HL-60 (cell line): ENCODE results near the gene TRIM22.
"Not testable (repeated sequence)": the region's sequence is repeated elsewhere in the genome, so short reads cannot be mapped to it uniquely, and the experiment has no call there.

Source experiments
- DNase-seq, 2 experiments: peaks; one replicate each; pipeline ENCODE4 v3.0.0-alpha.2; 2010 to 2020; ENCODE audit warnings: low read depth in 1 of 2, low spot score in 1 of 2
- H3K27ac ChIP-seq: fragments of 250-450 bp; sonication (Bioruptor Pico); replicated peaks from 2 replicates; pipeline ENCODE4 v1.5.1; 2020; ENCODE audit warnings: mild to moderate bottlenecking, moderate library complexity
- H3K27me3 ChIP-seq: fragments of 250-450 bp; sonication (Bioruptor Pico); 2 replicates; pipeline ENCODE4 v1.5.1; 2021; ENCODE audit warnings: mild to moderate bottlenecking, moderate library complexity; ENCODE audit not compliant: insufficient read depth, poor library complexity, severe bottlenecking
- H3K4me3 ChIP-seq: replicated peaks from 2 replicates; pipeline ENCODE4 v1.5.1; 2011; ENCODE audit warnings: mild to moderate bottlenecking, control low read depth, low read length; ENCODE audit not compliant: insufficient read depth
- CTCF ChIP-seq: IDR thresholded peaks from one replicate; pipeline ENCODE4 v1.5.1; 2011; ENCODE audit warnings: low read length, control low read depth, inconsistent platforms; ENCODE audit not compliant: insufficient read depth
- GABPA ChIP-seq: IDR thresholded peaks from 2 replicates; pipeline ENCODE4 v1.6.1; 2012; ENCODE audit warnings: low read depth
- POLR2AphosphoS5 ChIP-seq: IDR thresholded peaks from 2 replicates; pipeline ENCODE4 v1.6.1; 2012; ENCODE audit warnings: low read depth
- SPI1 ChIP-seq: IDR thresholded peaks from 2 replicates; pipeline ENCODE4 v1.6.1; 2012; ENCODE audit warnings: low read depth, mild to moderate bottlenecking, borderline replicate concordance
- TF ChIP-seq, protein P1 (sequence below): IDR thresholded peaks from 2 replicates; pipeline ENCODE4 v1.6.1; 2012; ENCODE audit warnings: low read depth; ENCODE audit not compliant: insufficient replicate concordance

The TRIM22 gene

DNA sequence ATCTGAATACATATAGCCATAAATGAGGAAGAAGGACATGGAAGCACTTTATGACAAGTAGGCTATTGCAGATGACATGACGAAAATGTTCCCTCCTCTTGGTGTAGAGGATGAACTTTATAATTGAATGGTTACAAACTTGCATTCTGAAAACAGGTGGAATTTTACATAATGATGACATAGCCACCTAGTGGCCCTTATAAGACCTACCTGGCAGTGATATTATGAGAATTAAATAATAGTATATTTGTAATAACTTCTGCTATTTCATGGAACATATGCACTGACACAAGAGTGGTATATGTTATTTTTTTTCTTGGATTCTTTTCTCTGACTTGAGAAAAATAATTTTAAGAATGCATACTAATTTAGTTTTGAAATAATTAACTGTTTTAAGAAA is 22.9 kb downstream of the TRIM22 start:
- no peak for DNase-seq
- no peaks in the 10 kb centered on the region for H3K27me3 ChIP-seq
- no peak overlapping the region for H3K27ac ChIP-seq
- no peak overlapping the region for H3K4me3 ChIP-seq
- TF ChIP-seq GABPA (no peak), POLR2AphosphoS5 (no peak), SPI1 (no peak), CTCF (no peak)
- TF ChIP-seq, protein P1, sequence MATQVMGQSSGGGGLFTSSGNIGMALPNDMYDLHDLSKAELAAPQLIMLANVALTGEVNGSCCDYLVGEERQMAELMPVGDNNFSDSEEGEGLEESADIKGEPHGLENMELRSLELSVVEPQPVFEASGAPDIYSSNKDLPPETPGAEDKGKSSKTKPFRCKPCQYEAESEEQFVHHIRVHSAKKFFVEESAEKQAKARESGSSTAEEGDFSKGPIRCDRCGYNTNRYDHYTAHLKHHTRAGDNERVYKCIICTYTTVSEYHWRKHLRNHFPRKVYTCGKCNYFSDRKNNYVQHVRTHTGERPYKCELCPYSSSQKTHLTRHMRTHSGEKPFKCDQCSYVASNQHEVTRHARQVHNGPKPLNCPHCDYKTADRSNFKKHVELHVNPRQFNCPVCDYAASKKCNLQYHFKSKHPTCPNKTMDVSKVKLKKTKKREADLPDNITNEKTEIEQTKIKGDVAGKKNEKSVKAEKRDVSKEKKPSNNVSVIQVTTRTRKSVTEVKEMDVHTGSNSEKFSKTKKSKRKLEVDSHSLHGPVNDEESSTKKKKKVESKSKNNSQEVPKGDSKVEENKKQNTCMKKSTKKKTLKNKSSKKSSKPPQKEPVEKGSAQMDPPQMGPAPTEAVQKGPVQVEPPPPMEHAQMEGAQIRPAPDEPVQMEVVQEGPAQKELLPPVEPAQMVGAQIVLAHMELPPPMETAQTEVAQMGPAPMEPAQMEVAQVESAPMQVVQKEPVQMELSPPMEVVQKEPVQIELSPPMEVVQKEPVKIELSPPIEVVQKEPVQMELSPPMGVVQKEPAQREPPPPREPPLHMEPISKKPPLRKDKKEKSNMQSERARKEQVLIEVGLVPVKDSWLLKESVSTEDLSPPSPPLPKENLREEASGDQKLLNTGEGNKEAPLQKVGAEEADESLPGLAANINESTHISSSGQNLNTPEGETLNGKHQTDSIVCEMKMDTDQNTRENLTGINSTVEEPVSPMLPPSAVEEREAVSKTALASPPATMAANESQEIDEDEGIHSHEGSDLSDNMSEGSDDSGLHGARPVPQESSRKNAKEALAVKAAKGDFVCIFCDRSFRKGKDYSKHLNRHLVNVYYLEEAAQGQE: no peak

DNA sequence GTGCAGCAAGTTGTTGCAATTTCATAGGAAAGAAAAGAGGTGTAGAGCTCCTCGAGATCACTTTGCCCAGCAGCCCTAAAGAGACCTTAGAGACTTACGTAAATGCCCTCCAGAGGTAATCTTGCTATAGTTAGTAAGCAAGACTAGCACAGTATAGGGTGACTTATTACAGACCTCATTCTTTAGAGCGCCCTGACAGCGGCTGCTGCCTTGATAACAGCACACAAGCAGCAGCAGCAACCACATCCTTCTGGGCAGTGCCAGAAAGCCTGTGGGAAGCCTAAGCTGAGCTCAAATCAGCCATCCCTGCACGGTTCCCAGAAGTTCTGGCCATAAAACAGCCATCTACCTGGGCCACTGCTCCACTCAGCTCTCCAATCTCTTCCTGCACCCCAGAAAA is 24.1 kb downstream of the TRIM22 start:
- H3K27ac ChIP-seq: no peak overlapping the region
- H3K27me3 ChIP-seq: no peaks in the 10 kb centered on the region
- H3K4me3 ChIP-seq: no peak overlapping the region
- DNase-seq: no peak
- TF ChIP-seq CTCF: no peak

DNA sequence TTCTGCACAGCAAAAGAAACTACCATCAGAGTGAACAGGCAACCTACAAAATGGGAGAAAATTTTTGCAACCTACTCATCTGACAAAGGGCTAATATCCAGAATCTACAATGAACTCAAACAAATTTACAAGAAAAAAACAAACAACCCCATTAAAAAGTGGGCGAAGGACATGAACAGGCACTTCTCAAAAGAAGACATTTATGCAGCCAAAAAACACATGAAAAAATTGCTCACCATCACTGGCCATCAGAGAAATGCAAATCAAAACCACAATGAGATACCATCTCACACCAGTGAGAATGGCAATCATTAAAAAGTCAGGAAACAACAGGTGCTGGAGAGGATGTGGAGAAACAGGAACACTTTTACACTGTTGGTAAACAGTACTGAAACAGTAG is 26.9 kb downstream of the TRIM22 start:
- H3K27me3 ChIP-seq, DNase-seq, H3K4me3 ChIP-seq, H3K27ac ChIP-seq: not testable (repeated sequence)

GRCh38 chr11:5719703-5720495 is 30.3 kb downstream of the TRIM22 start:
- peaks cover 4% of the 10 kb centered on the region for H3K27me3 ChIP-seq
- DNase-seq: no peak
- TF ChIP-seq GABPA: no peak
- TF ChIP-seq POLR2AphosphoS5: no peak
- no peak for TF ChIP-seq SPI1
- TF ChIP-seq CTCF: no peak
- TF ChIP-seq, protein P1: no peak

More at GRCh38 chr11:5719703-5720495, 30.3 kb downstream of the TRIM22 start:
- H3K27ac ChIP-seq: no peak overlapping the region
- H3K4me3 ChIP-seq: no peak overlapping the region
